ENCODE measurements around the gene CRYZL1.

CRYZL1 gene

DNA sequence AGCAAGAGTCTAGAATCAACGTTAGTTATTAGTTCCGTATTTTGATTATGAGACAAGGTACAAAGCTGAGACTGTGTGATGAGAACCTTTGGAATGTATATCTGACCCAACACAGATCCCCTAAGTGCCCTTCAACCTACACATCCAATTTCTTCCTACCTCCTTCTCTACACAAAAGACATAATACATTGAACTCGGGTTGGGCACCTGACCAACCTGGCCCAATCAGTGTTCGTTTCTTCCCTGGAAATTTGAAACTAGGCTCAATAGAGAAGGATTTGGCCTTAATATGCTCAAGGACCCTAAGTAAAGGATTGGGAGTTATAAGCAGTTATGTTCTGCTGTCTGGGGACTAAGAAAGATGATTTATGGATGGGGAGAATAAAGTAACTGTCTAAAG, 12.9 kb upstream of the CRYZL1 start:
- no peak for TF ChIP-seq ZNF565 (CRISPR knock-in tag; conservative IDR thresholded peaks at IDR 0.05; ENCODE audit: low read depth)
- TF ChIP-seq, protein P1, sequence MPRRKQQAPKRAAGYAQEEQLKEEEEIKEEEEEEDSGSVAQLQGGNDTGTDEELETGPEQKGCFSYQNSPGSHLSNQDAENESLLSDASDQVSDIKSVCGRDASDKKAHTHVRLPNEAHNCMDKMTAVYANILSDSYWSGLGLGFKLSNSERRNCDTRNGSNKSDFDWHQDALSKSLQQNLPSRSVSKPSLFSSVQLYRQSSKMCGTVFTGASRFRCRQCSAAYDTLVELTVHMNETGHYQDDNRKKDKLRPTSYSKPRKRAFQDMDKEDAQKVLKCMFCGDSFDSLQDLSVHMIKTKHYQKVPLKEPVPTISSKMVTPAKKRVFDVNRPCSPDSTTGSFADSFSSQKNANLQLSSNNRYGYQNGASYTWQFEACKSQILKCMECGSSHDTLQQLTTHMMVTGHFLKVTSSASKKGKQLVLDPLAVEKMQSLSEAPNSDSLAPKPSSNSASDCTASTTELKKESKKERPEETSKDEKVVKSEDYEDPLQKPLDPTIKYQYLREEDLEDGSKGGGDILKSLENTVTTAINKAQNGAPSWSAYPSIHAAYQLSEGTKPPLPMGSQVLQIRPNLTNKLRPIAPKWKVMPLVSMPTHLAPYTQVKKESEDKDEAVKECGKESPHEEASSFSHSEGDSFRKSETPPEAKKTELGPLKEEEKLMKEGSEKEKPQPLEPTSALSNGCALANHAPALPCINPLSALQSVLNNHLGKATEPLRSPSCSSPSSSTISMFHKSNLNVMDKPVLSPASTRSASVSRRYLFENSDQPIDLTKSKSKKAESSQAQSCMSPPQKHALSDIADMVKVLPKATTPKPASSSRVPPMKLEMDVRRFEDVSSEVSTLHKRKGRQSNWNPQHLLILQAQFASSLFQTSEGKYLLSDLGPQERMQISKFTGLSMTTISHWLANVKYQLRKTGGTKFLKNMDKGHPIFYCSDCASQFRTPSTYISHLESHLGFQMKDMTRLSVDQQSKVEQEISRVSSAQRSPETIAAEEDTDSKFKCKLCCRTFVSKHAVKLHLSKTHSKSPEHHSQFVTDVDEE (CRISPR knock-in tag; IDR thresholded peaks at IDR 0.05) = no peak
- no peak for TF ChIP-seq RARB (CRISPR knock-in tag; IDR thresholded peaks at IDR 0.05)
- TF ChIP-seq ZNF70 (CRISPR knock-in tag; IDR thresholded peaks at IDR 0.05) = no peak
- TF ChIP-seq ESRRG (CRISPR knock-in tag; IDR thresholded peaks at IDR 0.05) = no peak
- no peak for TF ChIP-seq ARNTL (CRISPR knock-in tag; IDR thresholded peaks at IDR 0.05; ENCODE audit: borderline replicate concordance, low read depth)
- TF ChIP-seq TOX (CRISPR knock-in tag; IDR thresholded peaks at IDR 0.05; ENCODE audit: borderline replicate concordance) = no peak
- no peak for ATAC-seq

DNA sequence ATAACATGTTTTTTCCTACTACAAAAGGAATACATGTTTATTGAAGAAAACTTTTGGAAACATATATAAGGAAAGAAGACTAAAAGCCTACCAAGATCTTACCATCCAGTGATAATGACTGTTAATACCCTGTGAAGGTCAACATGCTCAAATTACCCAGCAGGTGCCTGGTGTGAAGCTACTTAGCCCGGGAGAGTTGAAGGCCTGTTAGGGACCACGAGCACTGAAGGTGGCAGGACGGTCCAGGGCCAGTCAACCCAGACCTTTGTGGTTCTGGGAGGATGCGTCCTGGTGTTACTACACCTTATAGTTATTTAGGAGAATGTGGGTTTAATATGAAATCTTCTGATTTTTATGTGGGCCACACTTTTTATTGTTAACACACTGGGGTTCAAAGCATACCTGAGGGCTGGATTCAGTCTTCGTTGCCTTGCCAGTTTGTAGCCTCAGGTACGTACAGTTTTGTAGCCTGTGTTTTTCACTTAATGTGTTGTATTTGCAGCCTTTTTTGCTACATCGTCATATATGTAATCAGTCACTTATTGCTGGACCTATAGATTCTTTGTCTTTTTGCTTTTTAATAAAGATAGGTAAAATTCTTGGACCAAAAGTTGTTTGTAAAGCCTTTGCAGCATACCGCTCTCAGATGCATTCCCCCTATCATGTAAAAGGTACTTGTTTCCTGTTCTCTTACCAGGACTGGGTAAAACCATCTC, 10.6 kb upstream of the CRYZL1 start:
- TF ChIP-seq ISL1 (CRISPR knock-in tag; IDR thresholded peaks at IDR 0.05) (no peak), ZFP30 (CRISPR knock-in tag; IDR thresholded peaks at IDR 0.05) (no peak), PPARA (CRISPR knock-in tag; IDR thresholded peaks at IDR 0.05; ENCODE audit: borderline replicate concordance) (no peak), ZNF8 (CRISPR knock-in tag; IDR thresholded peaks at IDR 0.05) (no peak), BACH2 (CRISPR knock-in tag; IDR thresholded peaks at IDR 0.05; ENCODE audit: borderline replicate concordance) (no peak), OSR1 (CRISPR knock-in tag; IDR thresholded peaks at IDR 0.05) (no peak), ZNF70 (CRISPR knock-in tag; IDR thresholded peaks at IDR 0.05) (no peak), GLIS3 (CRISPR knock-in tag; IDR thresholded peaks at IDR 0.05) (no peak), ESRRG (CRISPR knock-in tag; IDR thresholded peaks at IDR 0.05) (no peak), TOX (CRISPR knock-in tag; IDR thresholded peaks at IDR 0.05; ENCODE audit: borderline replicate concordance) (no peak), RARB (CRISPR knock-in tag; IDR thresholded peaks at IDR 0.05) (no peak), SNAI2 (CRISPR knock-in tag; IDR thresholded peaks at IDR 0.05) (no peak)
- TF ChIP-seq, protein P2, sequence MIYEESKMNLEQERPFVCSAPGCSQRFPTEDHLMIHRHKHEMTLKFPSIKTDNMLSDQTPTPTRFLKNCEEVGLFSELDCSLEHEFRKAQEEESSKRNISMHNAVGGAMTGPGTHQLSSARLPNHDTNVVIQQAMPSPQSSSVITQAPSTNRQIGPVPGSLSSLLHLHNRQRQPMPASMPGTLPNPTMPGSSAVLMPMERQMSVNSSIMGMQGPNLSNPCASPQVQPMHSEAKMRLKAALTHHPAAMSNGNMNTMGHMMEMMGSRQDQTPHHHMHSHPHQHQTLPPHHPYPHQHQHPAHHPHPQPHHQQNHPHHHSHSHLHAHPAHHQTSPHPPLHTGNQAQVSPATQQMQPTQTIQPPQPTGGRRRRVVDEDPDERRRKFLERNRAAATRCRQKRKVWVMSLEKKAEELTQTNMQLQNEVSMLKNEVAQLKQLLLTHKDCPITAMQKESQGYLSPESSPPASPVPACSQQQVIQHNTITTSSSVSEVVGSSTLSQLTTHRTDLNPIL (CRISPR knock-in tag; IDR thresholded peaks at IDR 0.05; ENCODE audit: low read depth) = no peak
- TF ChIP-seq, protein P3, sequence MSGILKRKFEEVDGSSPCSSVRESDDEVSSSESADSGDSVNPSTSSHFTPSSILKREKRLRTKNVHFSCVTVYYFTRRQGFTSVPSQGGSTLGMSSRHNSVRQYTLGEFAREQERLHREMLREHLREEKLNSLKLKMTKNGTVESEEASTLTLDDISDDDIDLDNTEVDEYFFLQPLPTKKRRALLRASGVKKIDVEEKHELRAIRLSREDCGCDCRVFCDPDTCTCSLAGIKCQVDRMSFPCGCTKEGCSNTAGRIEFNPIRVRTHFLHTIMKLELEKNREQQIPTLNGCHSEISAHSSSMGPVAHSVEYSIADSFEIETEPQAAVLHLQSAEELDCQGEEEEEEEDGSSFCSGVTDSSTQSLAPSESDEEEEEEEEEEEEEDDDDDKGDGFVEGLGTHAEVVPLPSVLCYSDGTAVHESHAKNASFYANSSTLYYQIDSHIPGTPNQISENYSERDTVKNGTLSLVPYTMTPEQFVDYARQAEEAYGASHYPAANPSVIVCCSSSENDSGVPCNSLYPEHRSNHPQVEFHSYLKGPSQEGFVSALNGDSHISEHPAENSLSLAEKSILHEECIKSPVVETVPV (CRISPR knock-in tag; IDR thresholded peaks at IDR 0.05) = no peak
- no peak for ATAC-seq

DNA sequence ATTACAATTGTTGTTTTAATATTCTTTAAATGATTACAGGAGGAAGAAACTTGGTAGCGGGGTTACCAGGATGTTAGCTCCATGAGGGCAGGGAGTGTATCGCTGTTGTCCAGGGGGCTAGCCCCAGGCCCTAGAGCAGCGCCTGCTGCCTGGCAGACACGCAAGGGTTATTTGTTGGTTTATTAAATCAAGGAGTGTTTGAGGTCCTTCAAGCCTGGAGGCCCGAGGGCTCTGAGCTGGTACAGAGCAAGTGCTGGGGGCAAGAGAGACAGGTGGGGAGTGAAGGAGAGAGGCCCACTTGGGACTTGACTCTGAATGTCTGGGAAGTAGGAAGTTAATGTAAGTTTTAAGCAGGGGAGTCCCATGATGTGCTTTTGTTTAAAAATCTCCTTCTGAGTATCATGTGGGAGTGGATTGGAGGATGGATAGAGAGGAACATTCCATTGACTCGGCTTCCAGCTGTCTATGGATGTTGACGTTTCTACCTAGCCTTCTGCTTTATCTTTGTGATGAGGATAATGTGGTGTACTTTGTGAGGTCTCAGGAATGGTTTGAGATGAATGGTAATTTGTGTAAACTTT, 9.5 kb upstream of the CRYZL1 start:
- TF ChIP-seq ZC3H10 (CRISPR knock-in tag; IDR thresholded peaks at IDR 0.05) (no peak), ZFP30 (CRISPR knock-in tag; IDR thresholded peaks at IDR 0.05) (no peak), TOX (CRISPR knock-in tag; IDR thresholded peaks at IDR 0.05; ENCODE audit: borderline replicate concordance) (no peak)
- TF ChIP-seq, protein P4, sequence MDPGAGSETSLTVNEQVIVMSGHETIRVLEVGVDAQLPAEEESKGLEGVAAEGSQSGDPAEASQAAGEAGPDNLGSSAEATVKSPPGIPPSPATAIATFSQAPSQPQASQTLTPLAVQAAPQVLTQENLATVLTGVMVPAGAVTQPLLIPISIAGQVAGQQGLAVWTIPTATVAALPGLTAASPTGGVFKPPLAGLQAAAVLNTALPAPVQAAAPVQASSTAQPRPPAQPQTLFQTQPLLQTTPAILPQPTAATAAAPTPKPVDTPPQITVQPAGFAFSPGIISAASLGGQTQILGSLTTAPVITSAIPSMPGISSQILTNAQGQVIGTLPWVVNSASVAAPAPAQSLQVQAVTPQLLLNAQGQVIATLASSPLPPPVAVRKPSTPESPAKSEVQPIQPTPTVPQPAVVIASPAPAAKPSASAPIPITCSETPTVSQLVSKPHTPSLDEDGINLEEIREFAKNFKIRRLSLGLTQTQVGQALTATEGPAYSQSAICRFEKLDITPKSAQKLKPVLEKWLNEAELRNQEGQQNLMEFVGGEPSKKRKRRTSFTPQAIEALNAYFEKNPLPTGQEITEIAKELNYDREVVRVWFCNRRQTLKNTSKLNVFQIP (CRISPR knock-in tag; IDR thresholded peaks at IDR 0.05; ENCODE audit: borderline replicate concordance, low read depth) = no peak
- ATAC-seq = no peak

DNA sequence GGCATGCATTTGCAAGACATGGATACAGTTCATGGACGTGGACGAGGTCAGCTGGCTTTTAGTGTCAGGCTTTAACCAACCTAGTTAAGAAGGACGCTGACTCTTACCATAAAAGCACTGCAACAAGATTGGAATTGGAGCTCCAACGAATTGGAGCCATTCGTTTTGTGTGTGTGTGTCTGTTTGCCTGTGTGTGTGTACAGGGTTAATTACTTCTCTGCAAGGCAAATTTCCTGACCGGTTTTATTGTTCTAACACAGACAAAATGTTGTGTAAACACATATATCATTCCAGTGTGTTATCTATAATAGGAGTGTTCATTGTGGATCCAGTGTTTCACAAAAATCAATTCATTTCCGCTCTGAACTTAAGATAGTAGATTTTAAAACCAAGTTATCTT, 8.7 kb upstream of the CRYZL1 start:
- ATAC-seq = no peak
- no peak for TF ChIP-seq ZNF565 (CRISPR knock-in tag; conservative IDR thresholded peaks at IDR 0.05; ENCODE audit: low read depth)
- no peak for TF ChIP-seq ZC3H10 (CRISPR knock-in tag; IDR thresholded peaks at IDR 0.05)
- no peak for TF ChIP-seq TOX (CRISPR knock-in tag; IDR thresholded peaks at IDR 0.05; ENCODE audit: borderline replicate concordance)
- TF ChIP-seq, protein P5, sequence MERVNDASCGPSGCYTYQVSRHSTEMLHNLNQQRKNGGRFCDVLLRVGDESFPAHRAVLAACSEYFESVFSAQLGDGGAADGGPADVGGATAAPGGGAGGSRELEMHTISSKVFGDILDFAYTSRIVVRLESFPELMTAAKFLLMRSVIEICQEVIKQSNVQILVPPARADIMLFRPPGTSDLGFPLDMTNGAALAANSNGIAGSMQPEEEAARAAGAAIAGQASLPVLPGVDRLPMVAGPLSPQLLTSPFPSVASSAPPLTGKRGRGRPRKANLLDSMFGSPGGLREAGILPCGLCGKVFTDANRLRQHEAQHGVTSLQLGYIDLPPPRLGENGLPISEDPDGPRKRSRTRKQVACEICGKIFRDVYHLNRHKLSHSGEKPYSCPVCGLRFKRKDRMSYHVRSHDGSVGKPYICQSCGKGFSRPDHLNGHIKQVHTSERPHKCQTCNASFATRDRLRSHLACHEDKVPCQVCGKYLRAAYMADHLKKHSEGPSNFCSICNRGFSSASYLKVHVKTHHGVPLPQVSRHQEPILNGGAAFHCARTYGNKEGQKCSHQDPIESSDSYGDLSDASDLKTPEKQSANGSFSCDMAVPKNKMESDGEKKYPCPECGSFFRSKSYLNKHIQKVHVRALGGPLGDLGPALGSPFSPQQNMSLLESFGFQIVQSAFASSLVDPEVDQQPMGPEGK (CRISPR knock-in tag; IDR thresholded peaks at IDR 0.05; ENCODE audit: borderline replicate concordance) = no peak
- no peak for TF ChIP-seq ZFP30 (CRISPR knock-in tag; IDR thresholded peaks at IDR 0.05)
- no peak for TF ChIP-seq ARNTL (CRISPR knock-in tag; IDR thresholded peaks at IDR 0.05; ENCODE audit: borderline replicate concordance, low read depth)
- TF ChIP-seq RARB (CRISPR knock-in tag; IDR thresholded peaks at IDR 0.05) = no peak
